ENCODE results near the gene MTLN. TPM values are rescaled to one million over a fixed set of nuclear protein-coding genes. Genes with fewer than 3 reads are reported as not detected.
A peak's percentile ranks its signal among the peaks of the same experiment; 100 is the strongest.

Gene MTLN
- total and polyA plus RNA-seq, 2 of the 13 experiments (the other 11 are each of a cell fraction or from before 2014, with no cell fraction given): 37.1 to 50.4 TPM

GRCh38 chr2:110204408-110205385, 7.7 kb downstream of the MTLN start, which contains the start of gene NPHP1 (continued):
- TF ChIP-seq, protein P1, sequence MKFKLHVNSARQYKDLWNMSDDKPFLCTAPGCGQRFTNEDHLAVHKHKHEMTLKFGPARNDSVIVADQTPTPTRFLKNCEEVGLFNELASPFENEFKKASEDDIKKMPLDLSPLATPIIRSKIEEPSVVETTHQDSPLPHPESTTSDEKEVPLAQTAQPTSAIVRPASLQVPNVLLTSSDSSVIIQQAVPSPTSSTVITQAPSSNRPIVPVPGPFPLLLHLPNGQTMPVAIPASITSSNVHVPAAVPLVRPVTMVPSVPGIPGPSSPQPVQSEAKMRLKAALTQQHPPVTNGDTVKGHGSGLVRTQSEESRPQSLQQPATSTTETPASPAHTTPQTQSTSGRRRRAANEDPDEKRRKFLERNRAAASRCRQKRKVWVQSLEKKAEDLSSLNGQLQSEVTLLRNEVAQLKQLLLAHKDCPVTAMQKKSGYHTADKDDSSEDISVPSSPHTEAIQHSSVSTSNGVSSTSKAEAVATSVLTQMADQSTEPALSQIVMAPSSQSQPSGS (CRISPR knock-in tag; IDR thresholded peaks at IDR 0.05): peak; percentile 58
- TF ChIP-seq ZNF3 (CRISPR knock-in tag; IDR thresholded peaks at IDR 0.05) (no peak), MIER2 (CRISPR knock-in tag; IDR thresholded peaks at IDR 0.05) (no peak), RFX1 (IDR thresholded peaks at IDR 0.05) (peak; percentile 96), NCOA1 (CRISPR knock-in tag; IDR thresholded peaks at IDR 0.05) (no peak), HBP1 (CRISPR knock-in tag; IDR thresholded peaks at IDR 0.05; ENCODE audit: low read depth) (peak; percentile 52; the same call in 1 of the 2 replicates), ZNF777 (CRISPR knock-in tag; IDR thresholded peaks at IDR 0.05) (0 out of 2 replicates have a peak, but pooled peaks have one; percentile 38), ZNF101 (CRISPR knock-in tag; IDR thresholded peaks at IDR 0.05; ENCODE audit: borderline replicate concordance, low read depth) (0 out of 2 replicates have a peak, but pooled peaks have one; percentile 33), PLRG1 (conservative IDR thresholded peaks at IDR 0.05) (no peak), TP53 (CRISPR knock-in tag; conservative IDR thresholded peaks at IDR 0.05) (no peak), ZNF615 (CRISPR knock-in tag; IDR thresholded peaks at IDR 0.05; ENCODE audit: borderline replicate concordance) (no peak), ZNF580 (CRISPR knock-in tag; IDR thresholded peaks at IDR 0.05; ENCODE audit: borderline replicate concordance, low read depth) (peak; percentile 71; the same call in 1 of the 2 replicates), ZFY (CRISPR knock-in tag; IDR thresholded peaks at IDR 0.05) (peak; percentile 62)
- TF ChIP-seq, protein P2, sequence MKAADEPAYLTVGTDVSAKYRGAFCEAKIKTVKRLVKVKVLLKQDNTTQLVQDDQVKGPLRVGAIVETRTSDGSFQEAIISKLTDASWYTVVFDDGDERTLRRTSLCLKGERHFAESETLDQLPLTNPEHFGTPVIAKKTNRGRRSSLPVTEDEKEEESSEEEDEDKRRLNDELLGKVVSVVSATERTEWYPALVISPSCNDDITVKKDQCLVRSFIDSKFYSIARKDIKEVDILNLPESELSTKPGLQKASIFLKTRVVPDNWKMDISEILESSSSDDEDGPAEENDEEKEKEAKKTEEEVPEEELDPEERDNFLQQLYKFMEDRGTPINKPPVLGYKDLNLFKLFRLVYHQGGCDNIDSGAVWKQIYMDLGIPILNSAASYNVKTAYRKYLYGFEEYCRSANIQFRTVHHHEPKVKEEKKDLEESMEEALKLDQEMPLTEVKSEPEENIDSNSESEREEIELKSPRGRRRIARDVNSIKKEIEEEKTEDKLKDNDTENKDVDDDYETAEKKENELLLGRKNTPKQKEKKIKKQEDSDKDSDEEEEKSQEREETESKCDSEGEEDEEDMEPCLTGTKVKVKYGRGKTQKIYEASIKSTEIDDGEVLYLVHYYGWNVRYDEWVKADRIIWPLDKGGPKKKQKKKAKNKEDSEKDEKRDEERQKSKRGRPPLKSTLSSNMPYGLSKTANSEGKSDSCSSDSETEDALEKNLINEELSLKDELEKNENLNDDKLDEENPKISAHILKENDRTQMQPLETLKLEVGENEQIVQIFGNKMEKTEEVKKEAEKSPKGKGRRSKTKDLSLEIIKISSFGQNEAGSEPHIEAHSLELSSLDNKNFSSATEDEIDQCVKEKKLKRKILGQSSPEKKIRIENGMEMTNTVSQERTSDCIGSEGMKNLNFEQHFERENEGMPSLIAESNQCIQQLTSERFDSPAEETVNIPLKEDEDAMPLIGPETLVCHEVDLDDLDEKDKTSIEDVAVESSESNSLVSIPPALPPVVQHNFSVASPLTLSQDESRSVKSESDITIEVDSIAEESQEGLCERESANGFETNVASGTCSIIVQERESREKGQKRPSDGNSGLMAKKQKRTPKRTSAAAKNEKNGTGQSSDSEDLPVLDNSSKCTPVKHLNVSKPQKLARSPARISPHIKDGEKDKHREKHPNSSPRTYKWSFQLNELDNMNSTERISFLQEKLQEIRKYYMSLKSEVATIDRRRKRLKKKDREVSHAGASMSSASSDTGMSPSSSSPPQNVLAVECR (CRISPR knock-in tag; IDR thresholded peaks at IDR 0.05; ENCODE audit: borderline replicate concordance): peak; percentile 97
- TF ChIP-seq, protein P3, sequence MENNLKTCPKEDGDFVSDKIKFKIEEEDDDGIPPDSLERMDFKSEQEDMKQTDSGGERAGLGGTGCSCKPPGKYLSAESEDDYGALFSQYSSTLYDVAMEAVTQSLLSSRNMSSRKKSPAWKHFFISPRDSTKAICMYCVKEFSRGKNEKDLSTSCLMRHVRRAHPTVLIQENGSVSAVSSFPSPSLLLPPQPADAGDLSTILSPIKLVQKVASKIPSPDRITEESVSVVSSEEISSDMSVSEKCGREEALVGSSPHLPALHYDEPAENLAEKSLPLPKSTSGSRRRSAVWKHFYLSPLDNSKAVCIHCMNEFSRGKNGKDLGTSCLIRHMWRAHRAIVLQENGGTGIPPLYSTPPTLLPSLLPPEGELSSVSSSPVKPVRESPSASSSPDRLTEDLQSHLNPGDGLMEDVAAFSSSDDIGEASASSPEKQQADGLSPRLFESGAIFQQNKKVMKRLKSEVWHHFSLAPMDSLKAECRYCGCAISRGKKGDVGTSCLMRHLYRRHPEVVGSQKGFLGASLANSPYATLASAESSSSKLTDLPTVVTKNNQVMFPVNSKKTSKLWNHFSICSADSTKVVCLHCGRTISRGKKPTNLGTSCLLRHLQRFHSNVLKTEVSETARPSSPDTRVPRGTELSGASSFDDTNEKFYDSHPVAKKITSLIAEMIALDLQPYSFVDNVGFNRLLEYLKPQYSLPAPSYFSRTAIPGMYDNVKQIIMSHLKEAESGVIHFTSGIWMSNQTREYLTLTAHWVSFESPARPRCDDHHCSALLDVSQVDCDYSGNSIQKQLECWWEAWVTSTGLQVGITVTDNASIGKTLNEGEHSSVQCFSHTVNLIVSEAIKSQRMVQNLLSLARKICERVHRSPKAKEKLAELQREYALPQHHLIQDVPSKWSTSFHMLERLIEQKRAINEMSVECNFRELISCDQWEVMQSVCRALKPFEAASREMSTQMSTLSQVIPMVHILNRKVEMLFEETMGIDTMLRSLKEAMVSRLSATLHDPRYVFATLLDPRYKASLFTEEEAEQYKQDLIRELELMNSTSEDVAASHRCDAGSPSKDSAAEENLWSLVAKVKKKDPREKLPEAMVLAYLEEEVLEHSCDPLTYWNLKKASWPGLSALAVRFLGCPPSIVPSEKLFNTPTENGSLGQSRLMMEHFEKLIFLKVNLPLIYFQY (CRISPR knock-in tag; IDR thresholded peaks at IDR 0.05; ENCODE audit: borderline replicate concordance): no peak

Data from HepG2 (cell line).